Renal pelvis (tissue), 4 donors: Measurements from ENCODE around the gene RFX7. TPM values are rescaled to one million over a fixed set of nuclear protein-coding genes. Genes with fewer than 3 reads are reported as not detected.

Experiments
- DNase-seq: peaks from one replicate; pipeline ENCODE4 v3.0.0-alpha.2; 2013
- polyA plus RNA-seq, 3 donors: library from polyadenylated mRNA; unstranded; fragments of 120-200 nt; gene quantifications; one replicate each; pipeline ENCODE4 v1.2.1, GENCODE V29; 2013; ENCODE audit not compliant: insufficient read length in 3 of 3

RFX7 gene
- polyA plus RNA-seq, 3 donors: 21.8 to 22.0 (median 21.8) TPM

DNA sequence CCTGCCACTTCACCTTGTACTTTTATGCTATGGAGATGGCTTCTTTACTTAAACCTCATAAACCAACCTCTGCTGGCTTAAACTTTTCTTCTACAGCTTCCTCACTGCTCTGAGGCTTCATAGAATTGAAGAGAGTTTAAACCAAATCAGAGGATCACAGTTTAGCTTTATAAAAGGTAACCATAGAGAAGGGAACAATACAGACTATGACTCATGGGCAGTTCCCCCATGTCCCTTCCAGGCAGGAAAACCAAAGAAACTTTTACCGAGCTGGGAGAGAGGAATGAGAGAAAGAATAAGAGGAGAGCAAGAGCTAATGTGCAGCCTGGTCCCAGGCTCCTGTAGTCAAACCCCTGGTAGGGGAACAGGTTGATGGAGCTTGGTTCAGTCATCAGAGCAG lies 196.3 kb downstream of the RFX7 start:
- DNase-seq: no peak

DNA sequence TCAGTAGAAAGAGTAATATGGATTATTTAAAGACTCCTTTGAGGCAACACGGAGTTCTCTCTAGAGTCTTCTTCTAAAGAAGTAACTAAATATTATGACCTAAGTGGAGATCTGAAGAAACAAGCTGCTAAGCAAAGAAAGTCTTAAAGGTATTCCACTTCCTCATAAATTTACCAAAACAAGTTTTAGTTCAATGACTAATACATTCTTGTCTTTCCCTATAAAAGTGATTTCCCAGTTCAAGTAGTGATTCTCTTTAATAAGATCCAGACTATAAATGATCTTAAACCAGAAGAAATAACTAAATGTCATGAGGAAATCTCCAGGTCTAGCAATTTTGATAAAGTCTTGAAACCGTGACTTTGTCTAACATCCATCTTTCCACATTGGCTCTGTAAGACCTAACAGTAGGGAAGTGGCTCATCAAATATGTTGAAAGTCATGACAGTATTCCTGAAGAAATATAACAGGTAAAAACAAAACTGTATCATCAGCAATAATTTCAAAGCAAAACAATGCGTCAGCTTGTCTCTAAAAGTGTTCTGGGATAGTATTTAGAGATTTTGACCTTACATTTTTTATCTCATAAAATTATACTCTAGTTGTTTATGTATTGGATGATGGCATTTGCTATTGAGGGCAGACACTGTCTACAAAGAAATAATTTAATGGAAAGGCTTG lies 198.5 kb downstream of the RFX7 start:
- no peak for DNase-seq

DNA sequence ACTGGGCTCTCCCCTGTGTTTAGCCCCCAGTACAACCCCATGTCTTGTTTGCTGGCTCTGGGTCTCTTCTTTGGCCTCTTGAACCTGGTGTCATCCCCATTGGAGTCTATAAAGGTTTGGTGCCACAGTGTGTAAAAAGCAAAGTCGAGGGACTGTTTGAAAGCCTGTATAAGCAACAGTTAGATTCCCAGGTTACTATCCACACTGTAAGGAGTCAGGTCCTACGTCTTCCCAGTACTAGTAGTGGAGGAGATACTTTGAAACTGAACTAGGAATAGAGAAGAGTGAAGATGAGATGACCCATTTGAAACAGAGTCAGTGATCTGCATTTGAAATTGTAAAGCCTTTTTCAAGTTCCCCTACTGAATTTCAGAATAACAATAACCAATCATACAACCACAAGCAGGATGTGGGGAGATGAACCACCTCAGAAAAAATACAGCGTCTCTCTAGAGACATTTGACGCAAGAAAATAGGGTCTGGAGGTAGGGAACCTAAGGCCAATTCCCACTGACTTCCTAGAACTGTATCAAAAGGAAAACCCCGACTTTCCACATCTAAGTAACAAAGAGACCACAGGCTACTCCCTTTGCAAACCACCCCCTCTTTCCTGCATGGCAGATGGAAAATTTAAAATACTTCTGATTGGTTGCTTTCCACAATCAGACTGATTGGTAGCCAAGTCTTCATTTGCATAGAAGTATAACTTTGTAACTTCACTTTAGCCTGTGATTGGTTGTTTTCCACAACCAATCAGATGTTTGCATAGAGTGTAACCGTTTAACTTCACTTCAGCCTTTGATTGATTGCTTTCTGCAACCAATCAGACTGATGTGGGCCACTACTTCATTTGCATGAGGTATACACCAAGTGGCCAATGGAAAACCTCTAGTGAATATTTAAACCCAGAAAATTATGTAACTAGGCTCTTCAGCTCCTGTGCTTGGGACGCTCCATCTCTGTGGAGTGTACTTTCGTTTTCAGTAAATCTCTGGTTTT lies 200.4 kb downstream of the RFX7 start:
- DNase-seq: no peak

DNA sequence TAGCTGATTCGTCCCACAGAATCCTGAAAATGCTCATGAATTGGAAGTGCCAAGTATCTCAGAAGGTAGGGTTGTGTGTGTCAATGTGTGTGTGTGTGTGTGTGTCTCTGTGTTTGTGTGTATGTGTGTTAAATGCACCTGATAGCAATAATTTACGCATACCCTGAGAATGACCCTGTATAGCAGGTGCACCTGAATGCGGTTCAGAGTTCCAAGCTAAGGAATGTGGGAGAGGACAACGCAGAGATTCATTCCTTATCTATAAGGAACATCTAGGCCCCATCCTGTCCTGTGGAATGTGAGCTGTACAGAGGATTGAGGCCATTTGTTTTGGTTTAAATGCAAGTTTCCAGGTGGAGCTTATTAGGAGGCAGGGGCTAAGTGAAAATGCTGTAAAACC lies 201.2 kb downstream of the RFX7 start:
- no peak for DNase-seq

DNA sequence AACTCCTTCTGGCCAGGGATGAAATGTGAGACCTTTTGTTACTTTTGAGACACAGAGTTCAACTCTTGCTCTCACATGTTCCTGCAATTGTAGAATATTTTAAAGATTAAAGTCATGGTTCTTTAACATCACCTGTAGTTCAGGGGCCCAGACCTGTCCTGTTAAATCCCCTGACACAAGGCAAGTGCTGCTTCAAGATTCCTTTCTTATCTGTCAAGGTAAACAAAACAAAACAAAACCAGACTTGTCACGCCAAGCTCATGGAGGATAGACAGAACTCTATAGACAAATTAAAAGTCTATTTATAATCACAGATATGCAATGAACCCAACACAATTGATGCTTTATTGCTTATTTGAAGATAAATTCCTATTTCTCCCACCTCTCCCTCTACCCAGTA lies 201.6 kb downstream of the RFX7 start:
- no peak for DNase-seq

DNA sequence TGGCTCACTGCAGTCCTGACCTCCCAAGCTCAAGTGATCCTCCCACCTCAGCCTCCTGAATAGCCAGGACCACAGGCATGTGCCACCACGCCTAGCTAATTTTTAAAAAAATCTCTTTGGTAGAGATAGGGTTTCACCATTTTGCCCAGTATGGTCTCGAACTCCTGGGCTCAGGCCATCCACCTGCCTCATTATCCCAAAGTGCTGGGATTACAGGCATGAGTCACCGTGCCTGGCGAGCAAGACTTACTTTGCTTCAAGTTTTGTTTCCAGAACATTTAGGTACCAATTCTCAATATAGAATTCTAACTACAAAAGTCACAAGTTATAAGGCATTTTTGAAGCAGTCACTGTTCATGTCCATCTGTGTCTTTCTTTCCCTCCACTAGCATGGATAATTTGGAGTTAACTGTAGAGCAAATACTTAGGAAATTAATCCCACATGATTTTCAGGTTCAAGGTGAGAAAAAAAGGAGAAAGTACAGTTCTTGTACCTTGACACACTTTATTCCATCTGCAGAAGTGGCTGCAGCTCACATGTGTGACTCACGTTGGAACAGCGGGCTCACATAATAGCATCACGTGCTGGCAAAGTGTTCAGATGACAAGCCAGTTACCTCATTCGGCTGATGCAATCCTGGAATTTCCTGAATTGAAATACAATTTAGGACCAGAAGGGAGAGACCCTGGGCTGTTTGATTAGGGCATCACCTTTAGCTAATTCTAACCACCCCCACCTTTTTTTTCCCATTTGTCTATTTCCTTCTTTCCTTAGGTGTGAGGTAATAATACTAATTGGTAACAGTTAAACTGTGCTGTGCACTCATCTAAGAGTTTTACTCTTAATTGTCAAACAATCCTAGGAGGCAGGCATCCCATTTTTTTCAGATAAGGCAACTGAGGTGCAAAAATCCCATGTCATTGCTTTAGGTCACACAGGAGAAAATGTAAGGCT lies 203.3 kb downstream of the RFX7 start:
- peak; percentile 31 for DNase-seq

DNA sequence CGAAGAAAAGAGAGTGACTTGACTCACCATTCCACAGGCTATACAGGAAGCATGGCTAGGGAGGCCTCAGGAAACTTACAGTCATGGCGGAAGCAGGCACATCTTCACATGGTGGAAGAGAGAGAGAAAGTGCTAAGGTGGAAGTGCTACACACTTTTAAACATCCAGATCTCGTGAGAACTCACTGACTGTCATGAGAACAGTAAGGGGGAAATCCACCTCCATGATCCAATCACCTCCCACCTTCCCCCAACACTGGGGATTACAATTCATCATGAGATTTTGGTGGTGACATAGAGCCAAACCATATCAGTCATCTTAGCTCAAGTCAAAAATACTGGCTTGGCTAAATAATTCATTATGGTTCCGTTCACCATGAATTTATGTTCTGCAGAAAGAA lies 205.0 kb downstream of the RFX7 start:
- DNase-seq: no peak

DNA sequence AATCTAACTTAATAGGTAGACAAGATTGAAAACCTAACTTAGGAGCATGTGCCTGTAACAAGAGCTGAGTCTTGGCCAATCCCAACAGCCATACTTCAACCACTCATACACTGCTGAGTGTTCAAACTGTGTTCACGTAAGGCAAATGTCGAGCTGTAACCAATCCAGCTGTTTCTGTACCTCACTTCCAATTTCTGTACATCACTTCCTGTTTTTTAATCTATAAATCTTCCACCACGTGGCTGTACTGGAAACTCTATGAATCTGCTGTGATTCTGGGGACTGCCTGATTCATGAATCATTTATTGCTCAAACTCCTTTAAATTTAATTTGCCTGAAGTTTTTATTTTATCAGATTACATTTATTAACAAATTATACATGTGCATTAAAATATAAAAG lies 205.7 kb downstream of the RFX7 start:
- DNase-seq: no peak

Other genes starting within 250 kb of the RFX7 start
- 10 to 100 TPM; 26.9 to 32.5 (median 29.1) TPM for gene TEX9, start 121.5 kb upstream of the RFX7 start, polyA plus RNA-seq
- gene MNS1, start 221.3 kb upstream of the RFX7 start, polyA plus RNA-seq: 10 to 100 TPM; 25.4 to 31.2 (median 27.4) TPM